Suprapubic skin (tissue), 4 donors: ENCODE results near the gene ETV5.

Source experiments
- EP300 ChIP-seq: sonication (generic); formaldehyde crosslinking; IDR thresholded peaks from one replicate; pipeline ENCODE4 v1.6.1; 2017; ENCODE audit warnings: antibody characterized with exemption
- POLR2AphosphoS5 ChIP-seq, 3 donors: sonication (generic); formaldehyde crosslinking; IDR thresholded peaks; one replicate each; pipeline ENCODE4 v1.6.1; 2017; ENCODE audit warnings: antibody characterized with exemption in 3 of 3
- TF ChIP-seq, protein P1 (sequence below), 2 donors: fragments of 200-600 bp in 1 of 2; fragments of 450-650 bp in 1 of 2; sonication (generic) in 1 of 2; IDR thresholded peaks; one replicate each; pipeline ENCODE4 v1.5.1; 2016 to 2019; ENCODE audit warnings: antibody characterized with exemption in 2 of 2, mild to moderate bottlenecking in 1 of 2, moderate library complexity in 1 of 2

DNA sequence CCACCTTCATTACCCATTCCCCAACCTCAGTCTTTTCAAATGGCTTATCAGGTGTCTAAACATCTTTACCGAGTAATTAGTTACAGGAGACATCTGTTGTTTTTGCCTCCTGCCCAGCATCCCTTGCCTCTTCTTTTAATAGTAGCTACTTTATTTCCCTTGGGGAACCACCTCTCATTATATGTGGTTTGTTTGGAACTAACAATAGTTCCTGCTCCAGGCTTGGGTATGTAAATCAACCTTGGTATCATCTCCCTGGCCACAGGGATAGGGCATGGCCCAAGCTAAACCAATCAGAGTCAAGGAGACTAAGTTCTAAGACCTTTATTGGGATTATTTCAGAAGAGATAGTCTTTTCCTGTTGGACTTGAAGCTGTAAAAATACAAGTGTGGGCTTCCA is 76.6 kb downstream of the ETV5 start:
- TF ChIP-seq, protein P1, sequence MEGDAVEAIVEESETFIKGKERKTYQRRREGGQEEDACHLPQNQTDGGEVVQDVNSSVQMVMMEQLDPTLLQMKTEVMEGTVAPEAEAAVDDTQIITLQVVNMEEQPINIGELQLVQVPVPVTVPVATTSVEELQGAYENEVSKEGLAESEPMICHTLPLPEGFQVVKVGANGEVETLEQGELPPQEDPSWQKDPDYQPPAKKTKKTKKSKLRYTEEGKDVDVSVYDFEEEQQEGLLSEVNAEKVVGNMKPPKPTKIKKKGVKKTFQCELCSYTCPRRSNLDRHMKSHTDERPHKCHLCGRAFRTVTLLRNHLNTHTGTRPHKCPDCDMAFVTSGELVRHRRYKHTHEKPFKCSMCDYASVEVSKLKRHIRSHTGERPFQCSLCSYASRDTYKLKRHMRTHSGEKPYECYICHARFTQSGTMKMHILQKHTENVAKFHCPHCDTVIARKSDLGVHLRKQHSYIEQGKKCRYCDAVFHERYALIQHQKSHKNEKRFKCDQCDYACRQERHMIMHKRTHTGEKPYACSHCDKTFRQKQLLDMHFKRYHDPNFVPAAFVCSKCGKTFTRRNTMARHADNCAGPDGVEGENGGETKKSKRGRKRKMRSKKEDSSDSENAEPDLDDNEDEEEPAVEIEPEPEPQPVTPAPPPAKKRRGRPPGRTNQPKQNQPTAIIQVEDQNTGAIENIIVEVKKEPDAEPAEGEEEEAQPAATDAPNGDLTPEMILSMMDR (IDR thresholded peaks at IDR 0.05) = no peak
- TF ChIP-seq EP300 = no peak
- TF ChIP-seq POLR2AphosphoS5 (IDR thresholded peaks at IDR 0.05) = no peak
